NCI-H345 (cell line): ENCODE data around the gene ZG16.
"Not testable (repeated sequence)": the region's sequence is repeated elsewhere in the genome, so short reads cannot be mapped to it uniquely, and the experiment has no call there.

Experiments
- DNase-seq: peaks from one replicate; lab custom pipeline; 2025; lab: John Stamatoyannopoulos, UW

ZG16 gene, protein sequence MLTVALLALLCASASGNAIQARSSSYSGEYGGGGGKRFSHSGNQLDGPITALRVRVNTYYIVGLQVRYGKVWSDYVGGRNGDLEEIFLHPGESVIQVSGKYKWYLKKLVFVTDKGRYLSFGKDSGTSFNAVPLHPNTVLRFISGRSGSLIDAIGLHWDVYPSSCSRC

DNA sequence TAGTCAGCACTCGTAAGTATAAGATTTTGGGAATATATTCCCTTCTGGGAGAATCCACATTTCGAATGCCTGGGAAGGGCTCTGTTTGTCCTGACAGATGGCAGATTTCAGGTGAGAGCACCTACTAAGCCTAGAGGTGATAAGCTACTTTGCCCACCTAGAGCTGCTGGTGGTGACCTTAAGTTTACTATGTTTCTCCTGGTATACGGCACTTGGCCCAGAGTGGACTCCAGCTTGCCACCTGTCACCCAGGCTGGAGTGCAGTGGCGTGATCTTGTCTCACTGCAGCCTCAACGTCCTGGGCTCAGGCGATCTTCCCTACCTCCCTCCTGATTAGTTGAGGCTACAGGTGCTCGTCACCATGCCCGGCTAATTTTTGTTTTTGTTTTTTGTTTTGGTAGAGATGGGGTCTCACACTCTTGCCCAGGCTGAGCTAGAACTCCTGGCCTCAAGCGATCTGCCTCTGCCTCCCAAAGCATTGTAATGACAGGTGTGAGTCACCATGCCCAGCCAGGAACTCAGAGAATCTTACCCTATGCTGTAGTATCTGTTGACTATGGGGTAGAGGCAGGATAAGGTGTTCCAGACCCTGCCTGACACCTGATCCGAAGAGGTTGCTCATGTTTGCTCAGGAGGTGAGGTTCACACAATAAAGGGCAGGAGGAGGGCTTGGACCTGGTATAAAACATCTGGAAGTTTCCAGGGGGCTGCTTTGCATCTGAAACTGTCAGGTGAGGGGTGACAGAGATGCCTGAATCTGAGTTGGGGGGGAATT, at the start of gene ZG16:
Gene ZG16 (plus strand): TSS at position 681 of the 775 bp plus-strand sequence. CDS start 1,011 bp downstream, outside the sequence.
- no peak for DNase-seq

DNA sequence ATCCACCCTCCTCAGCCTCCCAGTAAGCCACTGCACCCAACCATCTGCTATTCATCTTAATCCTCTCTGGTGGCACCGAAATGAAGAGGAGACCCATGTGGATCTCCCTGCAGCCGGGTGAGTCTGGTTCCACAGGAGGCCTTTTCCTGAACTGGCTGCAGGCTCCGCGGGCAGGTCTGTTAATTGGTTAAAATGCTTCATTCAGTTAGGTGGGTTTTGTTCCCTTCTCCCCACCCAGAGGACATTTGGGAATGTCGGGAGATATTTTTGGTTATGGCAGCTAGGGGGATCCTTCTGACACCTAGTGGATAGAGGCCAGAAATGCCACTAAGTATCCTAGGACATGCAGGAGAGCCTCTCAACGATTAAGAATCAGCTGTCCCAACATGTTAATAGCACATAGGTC, 48.9 kb upstream of the ZG16 start:
- peak; percentile 45 for DNase-seq

DNA sequence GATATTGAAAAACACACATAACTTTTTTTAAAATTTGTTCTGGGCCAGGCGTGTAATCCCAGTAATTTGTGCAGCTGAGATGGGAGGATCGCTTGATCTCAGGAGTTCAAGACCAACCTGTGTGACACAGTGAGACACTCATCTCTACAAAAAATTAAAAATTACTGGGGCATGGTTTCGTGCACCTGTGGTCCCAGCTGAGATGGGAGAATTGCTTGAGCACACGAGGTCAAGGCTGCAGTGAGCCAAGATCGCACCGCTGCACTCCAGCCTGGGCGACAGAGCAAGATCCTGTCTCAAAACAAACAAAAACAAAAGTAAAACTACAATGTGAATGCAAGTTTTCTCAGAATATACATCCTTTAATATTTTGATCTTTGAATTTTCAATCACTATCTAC, 47.4 kb upstream of the ZG16 start:
- no peak for DNase-seq

DNA sequence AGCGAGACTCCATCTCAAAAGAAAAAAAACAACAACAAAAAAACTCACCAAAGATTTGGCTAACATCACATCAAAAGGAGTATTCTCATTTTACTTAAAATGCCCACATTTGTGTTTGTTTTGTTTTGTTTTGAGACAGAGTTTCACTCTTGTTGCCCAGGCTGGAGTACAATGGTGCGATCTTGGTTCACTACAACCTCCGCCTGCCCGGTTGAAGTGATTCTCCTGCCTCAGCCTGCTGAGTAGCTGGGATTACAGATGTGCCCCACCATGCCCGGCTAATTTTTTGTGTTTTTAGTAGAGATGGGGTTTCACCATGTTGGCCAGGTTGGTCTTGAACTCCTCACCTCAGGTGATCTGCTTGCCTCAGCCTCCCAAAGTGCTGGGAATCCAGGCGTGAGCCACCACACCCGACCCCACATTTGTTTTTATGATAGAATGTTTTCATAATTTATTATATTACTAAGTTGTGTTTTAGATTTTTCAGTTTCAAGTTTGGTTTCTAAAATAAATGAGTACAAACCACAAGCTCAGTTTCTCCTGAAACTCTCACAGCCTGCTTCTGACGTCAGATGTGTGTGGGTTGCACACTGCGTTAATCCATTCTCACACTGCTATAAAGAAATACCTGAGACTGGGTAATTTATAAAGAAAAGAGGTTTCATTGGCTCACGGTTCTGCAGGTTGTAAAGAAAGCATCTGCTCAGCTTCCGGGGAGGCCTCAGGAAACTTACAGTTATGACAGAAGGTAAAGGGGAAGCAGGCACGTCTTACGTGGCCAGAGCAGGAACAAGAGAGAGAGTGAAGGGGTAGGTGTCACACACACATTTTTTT, 46.1 kb upstream of the ZG16 start:
- not testable (repeated sequence) for DNase-seq

DNA sequence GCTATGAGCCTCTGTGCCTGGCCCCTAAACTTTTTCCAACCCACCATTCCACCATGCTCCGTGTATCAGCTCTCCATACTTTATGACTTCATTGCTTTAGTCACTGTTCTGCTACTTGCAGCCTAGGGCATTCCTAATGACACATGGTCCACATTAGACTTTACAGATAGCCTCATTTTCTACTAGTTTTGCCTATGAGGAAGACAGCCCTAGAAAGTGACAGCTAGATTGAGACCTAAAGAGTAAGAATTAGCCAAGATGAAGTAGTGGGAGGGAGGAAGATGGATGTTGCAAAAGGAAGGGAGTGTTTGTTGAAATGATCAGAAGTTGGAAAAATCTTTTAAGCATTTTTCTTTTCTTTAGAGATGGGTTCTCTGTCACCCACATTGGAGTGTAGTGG, 43.3 kb upstream of the ZG16 start:
- no peak for DNase-seq

DNA sequence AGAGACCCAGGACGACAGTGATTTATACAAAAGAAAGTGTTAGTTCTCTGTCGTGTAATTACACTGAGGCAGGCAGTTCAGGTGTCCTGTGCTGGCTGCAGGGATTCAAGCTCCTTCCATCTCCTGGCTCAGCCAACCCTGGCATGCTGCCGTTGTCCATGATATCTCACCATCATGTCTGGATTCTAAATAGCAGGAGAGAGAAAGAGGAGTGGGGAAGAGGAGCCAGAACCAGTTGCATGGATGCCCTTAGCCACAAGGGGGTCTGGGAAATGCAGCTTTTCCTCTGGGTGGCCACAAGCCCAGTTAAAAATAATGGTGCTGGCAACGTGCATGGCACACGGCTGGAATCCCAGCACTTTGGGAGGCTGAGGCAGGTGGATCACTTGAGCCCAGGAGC, 41.9 kb upstream of the ZG16 start:
- no peak for DNase-seq

DNA sequence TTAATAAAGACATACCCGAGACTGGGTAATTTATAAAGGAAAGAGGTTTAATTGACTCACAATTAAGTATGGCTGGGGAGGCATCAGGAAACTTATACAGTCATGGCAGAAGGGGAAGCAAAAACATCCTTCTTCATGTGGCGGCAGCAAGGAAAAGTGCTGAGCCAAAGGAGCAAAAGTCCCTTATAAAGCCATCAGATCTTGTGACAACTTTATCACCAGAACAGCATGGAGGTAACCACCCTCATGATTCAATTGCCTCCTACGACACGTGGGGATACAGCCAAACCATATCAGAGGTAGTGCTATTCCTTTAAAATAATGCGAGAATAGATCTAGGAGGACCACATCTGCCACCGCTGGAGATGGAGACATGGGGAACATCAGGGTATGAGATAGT, 41.3 kb upstream of the ZG16 start:
- DNase-seq, result no peak

DNA sequence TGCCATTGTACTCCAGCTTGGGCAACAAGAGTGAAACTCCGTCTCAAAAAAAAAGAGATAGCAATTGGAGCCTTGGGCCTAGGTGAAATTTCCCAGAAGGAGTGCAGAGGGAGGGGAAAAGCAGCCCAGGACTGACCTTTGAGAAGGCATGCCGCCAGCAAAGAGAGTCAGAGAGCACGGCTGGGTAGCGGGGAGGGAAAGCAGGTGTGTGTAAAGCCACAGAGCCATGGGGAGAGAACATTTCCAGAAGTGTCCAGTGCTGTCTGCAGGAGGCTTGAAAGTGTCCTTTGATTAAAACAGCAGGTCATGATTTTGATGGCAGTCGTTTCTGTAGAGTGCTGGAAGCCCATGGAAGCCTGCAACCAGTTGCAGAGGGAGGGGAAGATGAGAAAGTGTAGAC, 40.3 kb upstream of the ZG16 start:
- no peak for DNase-seq

DNA sequence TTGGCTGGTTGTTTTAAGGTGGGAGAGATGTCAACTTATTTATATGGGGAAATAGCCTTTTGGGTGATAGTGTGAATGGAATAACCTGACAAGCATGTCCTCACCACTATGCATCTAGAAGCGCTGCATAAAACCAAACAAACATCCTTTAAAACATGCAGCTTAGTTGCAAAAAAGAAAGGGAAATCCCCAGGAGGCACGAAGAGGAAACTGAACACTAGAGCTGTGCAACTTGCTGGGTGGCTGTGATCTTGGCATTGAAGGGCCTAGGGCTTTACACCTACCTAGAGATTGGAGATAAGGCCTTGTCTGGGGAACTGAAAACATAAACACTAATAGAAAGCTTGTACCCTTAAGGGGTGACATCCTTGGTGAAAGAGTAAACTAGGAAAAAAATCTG, 39.5 kb upstream of the ZG16 start:
- DNase-seq, result no peak

DNA sequence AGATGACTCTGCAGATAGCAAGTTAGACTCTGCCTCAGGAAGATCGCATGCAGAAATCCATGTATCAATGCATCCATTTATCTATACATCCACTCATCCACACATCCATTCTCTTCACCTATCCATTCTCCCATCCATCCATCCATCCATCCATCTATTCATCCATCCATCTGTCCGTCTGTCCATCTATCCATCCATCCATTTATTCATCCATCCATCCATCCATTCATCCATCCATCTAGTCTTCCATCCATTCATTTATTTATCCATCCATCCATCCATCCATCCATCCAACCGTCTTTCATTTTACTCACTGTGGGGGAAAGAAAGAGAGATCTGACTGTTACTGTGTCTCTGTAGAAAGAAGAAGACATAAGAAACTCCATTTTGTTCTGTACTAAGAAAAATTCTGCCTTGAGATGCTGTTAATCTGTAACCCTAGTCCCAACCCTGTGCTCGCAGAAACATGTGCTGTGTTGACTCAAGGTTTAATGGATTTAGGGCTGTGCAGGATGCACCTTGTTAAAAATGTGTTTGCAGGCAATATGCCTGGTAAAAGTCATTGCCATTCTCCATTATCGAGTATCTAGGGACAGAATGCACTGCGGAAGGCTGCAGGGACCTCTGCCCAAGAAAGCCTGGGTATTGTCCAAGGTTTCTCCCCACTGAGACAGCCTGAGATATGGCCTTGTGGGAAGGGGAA, 38.0 kb upstream of the ZG16 start:
- DNase-seq, result not testable (repeated sequence)

DNA sequence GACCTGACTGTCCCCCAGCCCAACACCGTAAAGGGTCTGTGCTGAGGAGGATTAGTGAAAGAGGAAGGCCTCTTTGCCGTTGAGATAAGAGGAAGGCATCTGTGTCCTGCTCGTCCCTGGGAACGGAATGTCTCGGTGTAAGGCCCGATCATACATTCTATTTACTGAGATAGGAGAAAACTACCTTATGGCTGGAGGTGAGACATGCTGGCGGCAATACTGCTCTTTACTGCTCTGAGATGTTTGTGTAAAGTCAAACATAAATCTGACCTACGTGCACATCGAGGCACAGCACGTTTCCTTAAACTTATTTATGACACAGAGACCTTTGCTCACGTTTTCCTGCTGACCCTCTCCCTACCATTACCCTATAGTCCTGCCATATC, 37.4 kb upstream of the ZG16 start:
- DNase-seq, result not testable (repeated sequence)

DNA sequence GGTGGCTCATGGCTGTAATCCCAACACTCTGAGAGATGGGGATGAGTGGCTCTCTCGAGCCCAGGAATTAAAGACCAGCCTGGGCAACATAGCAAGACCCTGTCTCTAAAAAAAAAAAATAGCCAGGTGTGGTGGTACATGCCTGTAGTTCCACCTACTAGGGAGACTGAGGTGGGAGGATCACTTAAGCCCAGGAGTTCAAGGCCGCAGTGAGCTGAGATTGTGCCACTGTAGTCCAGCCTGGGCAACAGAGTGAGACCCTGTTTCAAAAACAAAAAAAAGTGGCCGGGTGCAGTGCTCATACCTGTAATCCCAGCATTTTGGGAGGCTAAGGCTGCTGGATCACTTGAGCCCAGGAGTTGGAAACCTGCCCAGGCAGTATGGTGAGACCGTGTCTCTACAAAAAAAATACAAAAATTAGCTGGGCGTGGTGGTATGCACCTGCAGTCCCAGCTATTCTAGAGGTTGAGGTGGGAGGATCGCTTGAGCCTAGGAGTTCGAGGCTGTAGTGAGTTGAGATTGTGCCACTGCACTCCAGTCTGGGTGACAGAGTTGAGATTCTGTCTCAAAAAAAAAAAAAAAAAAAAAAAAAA, 35.3 kb upstream of the ZG16 start:
- DNase-seq, result peak; percentile 7

DNA sequence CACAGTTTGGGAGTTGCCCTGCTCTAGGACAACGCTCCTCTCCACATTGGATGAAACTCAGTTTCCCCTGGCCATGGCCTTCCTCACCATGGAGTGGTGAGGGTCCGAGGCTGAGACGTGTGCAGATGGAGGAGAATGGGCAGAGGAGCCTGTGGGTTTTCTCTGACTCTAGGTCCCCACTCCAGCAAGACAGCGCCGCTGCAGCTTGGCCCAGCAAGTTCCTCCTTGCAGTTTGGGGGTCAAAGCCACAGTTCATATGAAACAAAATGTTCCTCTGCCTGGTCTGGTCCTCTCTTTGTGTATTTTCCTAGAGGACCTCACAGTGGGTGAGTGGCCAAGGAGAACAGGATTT, 34.6 kb upstream of the ZG16 start:
- no peak for DNase-seq

DNA sequence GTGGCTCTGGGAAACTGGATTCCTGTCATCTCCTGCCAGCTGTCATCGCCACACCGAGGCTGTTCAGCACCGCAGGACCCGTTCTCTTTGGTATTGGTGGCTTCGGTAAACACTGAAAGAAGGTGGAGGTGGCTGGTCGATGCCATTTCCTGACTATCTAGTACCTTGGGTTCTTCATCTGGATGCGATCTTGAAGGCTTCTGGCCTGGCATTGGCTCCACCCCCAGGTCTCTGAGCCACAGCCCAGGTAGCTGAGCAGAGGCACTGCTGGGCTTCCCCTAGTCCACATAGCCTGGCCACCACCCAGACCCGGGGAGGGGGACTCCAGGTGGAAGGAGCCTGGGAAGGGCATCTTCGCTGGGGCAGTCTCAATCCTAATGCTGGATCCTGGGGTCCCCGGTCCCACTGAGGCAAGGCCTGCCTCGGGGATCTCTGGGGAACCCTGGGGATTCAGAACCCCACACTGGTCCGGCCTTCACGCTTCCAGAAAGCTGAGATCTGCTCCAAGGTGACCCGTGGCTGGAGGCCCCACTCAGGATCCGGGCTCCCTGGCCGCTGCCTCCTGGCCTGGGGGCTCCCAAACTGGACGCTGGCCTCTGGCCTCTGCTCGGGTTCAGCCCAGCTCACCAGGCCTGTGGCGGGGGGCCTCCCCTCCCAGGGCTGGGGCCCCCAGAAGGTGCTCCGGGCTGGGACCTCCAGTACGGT, 34.1 kb upstream of the ZG16 start:
- no peak for DNase-seq

DNA sequence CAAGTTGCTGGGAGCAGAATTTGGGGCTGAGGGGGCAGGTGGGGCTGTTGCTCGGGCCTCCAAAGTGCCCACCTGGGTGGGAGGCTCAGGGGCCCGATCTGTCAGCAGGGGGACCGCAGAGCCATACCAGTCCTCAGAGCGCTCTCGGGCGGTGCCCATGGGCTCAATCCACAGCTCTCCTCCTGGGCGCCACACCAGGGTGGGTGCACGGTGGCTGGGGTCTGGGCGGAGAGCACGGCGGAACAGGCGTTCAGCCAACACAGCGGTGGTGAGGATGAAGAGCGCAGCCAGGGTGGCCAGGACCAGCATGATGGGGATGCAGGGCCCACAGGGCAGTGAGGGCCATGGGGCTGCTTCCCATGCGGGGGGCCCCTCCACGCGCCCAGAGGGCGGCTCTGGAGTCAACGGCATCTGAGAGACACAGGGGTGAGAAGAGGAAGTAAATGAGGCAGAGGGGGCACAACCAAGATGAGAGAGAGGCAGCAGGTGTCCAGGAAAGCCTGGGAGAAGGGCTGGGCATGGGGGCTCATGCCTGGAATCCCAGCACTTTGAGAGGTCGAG, 33.4 kb upstream of the ZG16 start:
- DNase-seq, result no peak

DNA sequence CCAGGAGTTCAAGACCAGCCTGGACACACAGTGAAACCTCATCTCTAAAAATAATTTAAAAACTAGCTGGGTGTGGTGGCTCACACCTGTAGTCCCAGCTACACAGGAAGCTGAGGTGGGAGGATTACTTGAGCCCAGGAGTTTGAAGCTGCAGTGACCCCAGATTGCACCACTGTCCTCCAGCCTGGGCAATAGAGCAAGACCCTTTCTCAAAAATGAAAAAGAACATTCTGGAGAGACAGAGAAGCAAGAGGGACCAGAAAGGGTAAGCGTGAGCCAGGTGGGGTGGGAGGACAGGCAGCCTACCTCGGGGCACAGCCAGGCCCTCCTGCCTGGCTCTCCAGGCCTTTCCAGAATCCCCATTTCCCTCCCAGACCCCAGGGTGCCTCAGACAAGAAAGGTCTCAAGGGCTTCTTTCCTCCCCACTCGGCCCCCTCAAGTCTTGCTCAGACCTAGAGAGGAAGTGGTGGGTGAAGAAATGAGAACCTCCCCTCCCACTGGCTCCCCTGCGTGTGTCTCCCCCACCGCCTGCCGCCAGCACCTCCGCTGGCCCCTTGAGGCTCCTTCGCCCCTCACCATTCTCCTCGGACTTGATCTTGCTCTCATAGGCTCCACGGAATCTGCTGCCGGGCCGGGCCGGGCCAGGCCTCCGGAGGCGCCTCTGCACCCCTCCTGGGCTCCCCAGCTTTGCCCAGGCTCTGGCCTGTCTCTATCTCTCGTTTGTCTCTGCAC, 32.8 kb upstream of the ZG16 start:
- no peak for DNase-seq

DNA sequence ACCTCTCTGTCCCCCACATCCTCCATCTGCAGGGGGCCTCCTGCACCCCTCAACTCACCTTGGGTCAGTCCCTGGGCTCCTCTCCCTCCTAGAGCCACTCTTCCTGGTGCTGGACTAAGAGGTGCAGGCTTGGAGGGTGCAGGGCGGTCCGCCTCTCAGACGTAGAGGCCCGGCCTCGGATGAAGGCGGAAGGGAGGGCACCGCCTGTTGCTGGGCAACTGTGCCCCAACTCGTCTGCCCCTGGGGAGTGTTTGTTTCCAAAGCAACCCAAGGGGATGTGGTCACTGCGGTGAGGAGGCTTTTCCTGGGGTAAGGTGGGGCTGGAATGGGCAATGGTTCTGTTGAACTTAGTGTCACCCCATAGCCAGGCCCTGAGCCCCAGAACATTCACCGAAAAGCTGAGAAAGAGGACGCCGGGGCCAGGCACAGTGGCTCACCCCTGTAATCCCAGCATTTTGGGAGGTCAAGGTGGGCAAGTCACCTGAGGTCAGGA, 32.2 kb upstream of the ZG16 start, which contains the start of gene C16orf54:
Gene C16orf54 (minus strand): TSS at position 138 of the 493 bp plus-strand sequence. CDS start 1,039 bp downstream, outside the sequence.
- no peak for DNase-seq

DNA sequence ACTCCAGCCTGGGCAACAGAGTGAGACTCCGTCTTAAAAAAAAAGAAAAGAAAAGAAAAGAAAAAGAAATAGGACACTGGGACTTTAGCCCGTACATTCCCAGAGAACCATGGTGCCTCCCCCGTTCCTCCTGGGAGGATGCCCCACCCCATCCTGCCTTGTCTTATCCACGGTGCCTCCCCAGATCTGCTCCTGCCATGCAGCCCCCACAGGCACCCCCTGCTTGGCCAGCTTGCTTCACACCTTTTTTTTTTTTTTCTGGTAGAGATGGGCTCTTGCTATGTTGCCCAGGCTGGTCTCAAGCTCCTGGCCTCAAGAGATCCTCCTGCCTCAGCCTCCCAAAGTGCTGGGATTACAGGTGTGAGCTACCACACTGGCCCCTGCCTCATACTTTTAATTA, 31.5 kb upstream of the ZG16 start:
- not testable (repeated sequence) for DNase-seq

DNA sequence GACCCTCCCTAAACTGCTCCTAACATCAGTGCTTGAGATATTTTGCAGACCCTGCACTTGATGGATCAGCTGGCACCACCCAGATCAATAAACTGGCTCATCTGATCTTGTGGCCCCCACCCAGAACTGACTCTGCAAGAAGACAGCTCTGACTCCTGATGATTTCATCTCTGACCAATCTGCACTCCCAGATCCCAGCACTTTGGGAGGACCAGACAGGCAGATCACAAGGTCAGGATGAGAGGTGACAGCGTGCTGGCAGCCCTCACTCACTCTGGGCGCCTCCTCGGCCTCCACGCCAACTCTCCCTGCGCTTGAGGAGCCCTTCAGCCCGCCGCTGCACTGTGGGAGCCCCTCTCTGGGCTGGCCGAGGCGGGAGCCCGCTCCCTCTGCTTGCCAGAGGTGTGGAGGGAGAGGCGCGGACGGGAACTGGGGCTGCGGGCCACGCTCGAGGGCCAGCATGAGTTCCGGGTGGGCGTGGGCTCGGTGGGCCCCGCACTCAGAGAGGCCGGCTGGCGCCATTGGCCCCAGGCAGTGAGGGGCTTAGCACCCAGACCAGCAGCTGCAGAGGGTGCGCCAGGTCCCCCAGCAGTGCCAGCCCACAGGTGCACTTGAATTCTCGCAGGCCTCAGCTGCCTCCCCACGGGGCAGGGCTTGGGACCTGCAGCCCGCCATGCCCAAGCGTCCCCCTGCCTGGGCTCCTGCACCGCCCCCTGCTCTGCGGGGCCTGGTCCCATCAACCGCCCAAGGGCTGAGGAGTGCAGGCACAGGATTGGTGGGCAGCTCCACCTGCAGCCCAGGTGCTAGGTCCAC, 29.9 kb upstream of the ZG16 start:
- no peak for DNase-seq
